H1 (cell line): Measurements from ENCODE around the gene OXER1. TPM values are rescaled to one million over a fixed set of nuclear protein-coding genes. Genes with fewer than 3 reads are reported as not detected.

Experiments
- CTCF ChIA-PET: fragments of 300-600 bp; sonication (Branson Sonifier 250); formaldehyde crosslinking; loops from one replicate; lab custom pipeline; 2021; ENCODE audit not compliant: partially characterized antibody; lab: Charles Lee
- POLR2A ChIA-PET: fragments of 300-600 bp; sonication (Branson Sonifier 250); formaldehyde crosslinking; loops from one replicate; lab custom pipeline; 2021; ENCODE audit warnings: inconsistent platforms; ENCODE audit not compliant: partially characterized antibody; lab: Charles Lee
- DNase-seq, 2 experiments: peaks; one replicate each; pipeline versions ENCODE4 v3.0.0 to v3.0.0-alpha.2; 2010 to 2022; ENCODE audit warnings: low spot score in 2 of 2, low read depth in 1 of 2, mixed read lengths in 1 of 2
- FAIRE-seq: peaks from 2 replicates; lab custom pipeline; 2011; peaks lifted over from hg19 to GRCh38; lab: Jason Lieb, UNC
- H2AFZ ChIP-seq: 2 replicates; pipeline ENCODE4 v1.8.1; 2012; ENCODE audit warnings: low read length, inconsistent platforms
- H2AK5ac ChIP-seq: 2 replicates; pipeline ENCODE4 v1.6.1; 2013; ENCODE audit warnings: low read depth, low read length
- H2BK120ac ChIP-seq: replicated peaks from 2 replicates; pipeline ENCODE3; 2013; ENCODE audit warnings: low read depth, low read length, inconsistent platforms
- H2BK12ac ChIP-seq: 2 replicates; pipeline ENCODE4 v1.6.1; 2013; ENCODE audit warnings: low read depth, low read length
- H2BK15ac ChIP-seq: 2 replicates; pipeline ENCODE4 v1.6.1; 2013; ENCODE audit warnings: low read length
- H2BK20ac ChIP-seq: 2 replicates; pipeline ENCODE4 v1.6.1; 2013; ENCODE audit warnings: low read length
- H2BK5ac ChIP-seq: 2 replicates; pipeline ENCODE4 v1.6.1; 2013; ENCODE audit warnings: low read depth, low read length
- H3K14ac ChIP-seq: 2 replicates; pipeline ENCODE4 v1.6.1; 2013; ENCODE audit warnings: inconsistent platforms; ENCODE audit not compliant: insufficient read length
- H3K18ac ChIP-seq: 2 replicates; pipeline ENCODE4 v1.6.1; 2013; ENCODE audit warnings: low read length; ENCODE audit errors: extremely low read depth
- H3K23ac ChIP-seq: 2 replicates; pipeline ENCODE4 v1.6.1; 2013; ENCODE audit warnings: inconsistent platforms; ENCODE audit not compliant: insufficient read length
- H3K23me2 ChIP-seq: 2 replicates; pipeline ENCODE4 v1.6.1; 2013; ENCODE audit warnings: low read depth, low read length
- H3K27ac ChIP-seq: 2 replicates; pipeline ENCODE4 v1.6.1; 2011; ENCODE audit warnings: low read depth, low read length, inconsistent platforms
- H3K27me3 ChIP-seq, 4 experiments: replicated peaks in 1 of 4; 1 replicate in 1 of 4; 2 replicates in 3 of 4; pipeline versions ENCODE4 v1.6.1 to v1.8.1; 2011 to 2013; ENCODE audit warnings: low read length in 3 of 4, mild to moderate bottlenecking in 3 of 4, inconsistent platforms in 2 of 4, mixed read lengths in 2 of 4, moderate library complexity in 1 of 4; ENCODE audit not compliant: control insufficient read depth in 3 of 4, insufficient read depth in 3 of 4; ENCODE audit errors: extremely low read depth in 1 of 4
- H3K36me3 ChIP-seq, 4 experiments: 2 replicates each; pipeline versions ENCODE4 v1.6.1 to v1.8.1; 2011 to 2013; ENCODE audit warnings: mild to moderate bottlenecking in 4 of 4, low read length in 3 of 4, moderate library complexity in 2 of 4, control low read depth in 1 of 4, inconsistent platforms in 1 of 4; ENCODE audit not compliant: insufficient read depth in 4 of 4, control insufficient read depth in 2 of 4
- H3K4ac ChIP-seq: replicated peaks from 2 replicates; pipeline ENCODE3; 2013; ENCODE audit warnings: low read length, low read depth, mixed read lengths, inconsistent platforms; ENCODE audit not compliant: insufficient read length
- H3K4me1 ChIP-seq, 4 experiments: replicated peaks in 1 of 4; 1 replicate in 1 of 4; 2 replicates in 3 of 4; pipeline versions ENCODE4 v1.6.1 to v1.8.1; 2011 to 2013; ENCODE audit warnings: low read length in 3 of 4, inconsistent platforms in 2 of 4, mixed read lengths in 1 of 4; ENCODE audit not compliant: insufficient read depth in 4 of 4, control insufficient read depth in 3 of 4
- H3K4me2 ChIP-seq, 2 experiments: 2 replicates each; pipeline versions ENCODE4 v1.6.1 to v1.8.1; 2011 to 2013; ENCODE audit warnings: low read depth in 2 of 2, low read length in 2 of 2, control low read depth in 1 of 2, inconsistent platforms in 1 of 2, mild to moderate bottlenecking in 1 of 2; ENCODE audit not compliant: insufficient read depth in 1 of 2
- H3K4me3 ChIP-seq, 4 experiments: fragments of 200-600, 300-600 bp in 1 of 4; sonication (generic), shearing (Covaris generic), sonication (Bioruptor Twin) in 1 of 4; 2 replicates each; pipeline versions ENCODE4 v1.5.1 to v1.8.1; 2011 to 2016; ENCODE audit warnings: low read length in 4 of 4, low read depth in 3 of 4, control low read depth in 2 of 4, inconsistent platforms in 2 of 4, mild to moderate bottlenecking in 2 of 4, mixed read lengths in 1 of 4, moderate library complexity in 1 of 4; ENCODE audit not compliant: insufficient read depth in 2 of 4; ENCODE audit errors: extremely low read depth in 1 of 4
- H3K56ac ChIP-seq: replicated peaks from 2 replicates; pipeline ENCODE3; 2013; ENCODE audit warnings: low read depth, mild to moderate bottlenecking, mixed read lengths, low read length, inconsistent platforms; ENCODE audit not compliant: insufficient read length
- H3K79me1 ChIP-seq: 2 replicates; pipeline ENCODE4 v1.6.1; 2013; ENCODE audit warnings: low read depth, low read length, control low read depth
- H3K79me2 ChIP-seq, 2 experiments: 2 replicates each; pipeline versions ENCODE4 v1.6.1 to v1.8.1; 2012 to 2013; ENCODE audit warnings: low read length in 2 of 2, mild to moderate bottlenecking in 2 of 2, inconsistent platforms in 1 of 2; ENCODE audit not compliant: insufficient read depth in 2 of 2, control insufficient read depth in 1 of 2
- H3K9ac ChIP-seq, 4 experiments: replicated peaks in 1 of 4; 1 replicate in 1 of 4; 2 replicates in 3 of 4; pipeline versions ENCODE4 v1.6.1 to v1.8.1; 2011 to 2013; ENCODE audit warnings: low read depth in 3 of 4, low read length in 3 of 4, control low read depth in 2 of 4, mild to moderate bottlenecking in 2 of 4, moderate library complexity in 2 of 4, inconsistent platforms in 1 of 4; ENCODE audit errors: extremely low read depth in 1 of 4
- H3K9me3 ChIP-seq, 2 experiments: 2 replicates each; pipeline versions ENCODE4 v1.6.1 to v1.8.1; 2012 to 2013; ENCODE audit warnings: mild to moderate bottlenecking in 2 of 2, moderate library complexity in 2 of 2, control low read depth in 1 of 2, inconsistent platforms in 1 of 2, low read depth in 1 of 2, low read length in 1 of 2, mixed read lengths in 1 of 2; ENCODE audit not compliant: insufficient read depth in 2 of 2
- H4K20me1 ChIP-seq, 2 experiments: replicated peaks in 1 of 2; 2 replicates each; pipeline versions ENCODE3 to v1.8.1; 2011 to 2013; ENCODE audit warnings: inconsistent platforms in 2 of 2, low read length in 2 of 2, mild to moderate bottlenecking in 1 of 2; ENCODE audit not compliant: insufficient read depth in 2 of 2, control insufficient read depth in 1 of 2
- H4K5ac ChIP-seq: 2 replicates; pipeline ENCODE4 v1.6.1; 2013; ENCODE audit warnings: low read length, low read depth, mixed read lengths, inconsistent platforms; ENCODE audit not compliant: insufficient read length
- H4K8ac ChIP-seq: 2 replicates; pipeline ENCODE4 v1.8.0; 2013; ENCODE audit warnings: mild to moderate bottlenecking, moderate library complexity, low read length, inconsistent platforms; ENCODE audit not compliant: insufficient read depth; ENCODE audit errors: extremely low read depth
- H4K91ac ChIP-seq: replicated peaks from 2 replicates; pipeline ENCODE3; 2013; ENCODE audit warnings: low read length, mixed read lengths, inconsistent platforms; ENCODE audit not compliant: insufficient read length
- ATF2 ChIP-seq: IDR thresholded peaks from 2 replicates; pipeline ENCODE4 v1.6.1; 2012; ENCODE audit warnings: low read length, inconsistent platforms
- GTF2F1 ChIP-seq: IDR thresholded peaks from 2 replicates; pipeline ENCODE4 v1.6.1; 2012; ENCODE audit warnings: low read depth, low read length, improper control_type of control experiment, borderline replicate concordance
- MAFK ChIP-seq: IDR thresholded peaks from 2 replicates; pipeline ENCODE4 v1.6.1; 2012; ENCODE audit warnings: low read depth, mild to moderate bottlenecking, improper control_type of control experiment, low read length
- NANOG ChIP-seq: IDR thresholded peaks from 2 replicates; pipeline ENCODE4 v1.6.1; 2011; ENCODE audit warnings: low read length, low read depth, mild to moderate bottlenecking, inconsistent platforms; ENCODE audit not compliant: insufficient read depth, poor library complexity, severe bottlenecking
- NRF1 ChIP-seq: IDR thresholded peaks from 2 replicates; pipeline ENCODE4 v1.6.1; 2011; ENCODE audit warnings: mild to moderate bottlenecking, low read depth, low read length, improper control_type of control experiment
- POU5F1 ChIP-seq: IDR thresholded peaks from 2 replicates; pipeline ENCODE4 v1.6.1; 2011; ENCODE audit warnings: low read depth, mild to moderate bottlenecking, low read length, moderate library complexity
- RBBP5 ChIP-seq: IDR thresholded peaks from 2 replicates; pipeline ENCODE4 v1.7.1; 2012; ENCODE audit warnings: low read depth, mild to moderate bottlenecking, inconsistent platforms, low read length, moderate library complexity, borderline replicate concordance
- RFX5 ChIP-seq: IDR thresholded peaks from 2 replicates; pipeline ENCODE4 v1.6.1; 2011; ENCODE audit warnings: low read depth, low read length, improper control_type of control experiment, borderline replicate concordance
- RXRA ChIP-seq: IDR thresholded peaks from 2 replicates; pipeline ENCODE4 v1.6.1; 2011; ENCODE audit warnings: low read depth, mild to moderate bottlenecking, low read length, moderate library complexity; ENCODE audit not compliant: insufficient read depth
- TAF7 ChIP-seq: optimal IDR thresholded peaks from 2 replicates; pipeline ENCODE3; 2011; ENCODE audit warnings: low read depth, mild to moderate bottlenecking, inconsistent platforms, low read length, moderate library complexity, borderline replicate concordance
- WGBS, 2 experiments: shearing (Covaris generic) in 1 of 2; methylation state at CpG; one replicate each; pipeline versions ENCODE4 v1.1.6 to v1.1.7; 2013 to 2015; ENCODE audit warnings: low lambda C conversion rate in 2 of 2, mixed read lengths in 2 of 2, inconsistent platforms in 1 of 2, low coverage in 1 of 2, missing lambda C conversion rate in 1 of 2; ENCODE audit not compliant: insufficient replicate concordance in 2 of 2, insufficient coverage in 1 of 2, insufficient read length in 1 of 2; ENCODE audit errors: extremely low coverage in 1 of 2, missing lambda C conversion rate in 1 of 2; 5-methylcytosine and 5-hydroxymethylcytosine counted together
- polyA plus RNA-seq, 7 experiments: library from polyadenylated mRNA; depleted of rRNA in 3 of 7; stranded (reverse) in 5 of 7; unstranded in 2 of 7; fragments of >200 nt in 5 of 7; fragments of 200-250 nt in 2 of 7; gene quantifications; 1 replicate in 5 of 7; 2 replicates in 1 of 7; 4 replicates in 1 of 7; pipeline versions ENCODE4 v1.2.1 to v1.2.3, GENCODE V29; 2011 to 2013; ENCODE audit warnings: missing spikeins in 2 of 7, mixed read lengths in 2 of 7
- total RNA-seq: library from RNA; stranded (reverse); fragmentation: NEBNext Ultra II Directional; extraction: Animal tissue kit (Norgen Biotek cat#: 25700); gene quantifications from 2 replicates; pipeline ENCODE4 v1.2.1, GENCODE V29; 2021
- TF ChIP-seq, protein P1 (sequence below): IDR thresholded peaks from 2 replicates; pipeline ENCODE4 v1.6.1; 2012; ENCODE audit warnings: inconsistent platforms

OXER1 gene
- total and polyA plus RNA-seq, 2 of the 8 experiments (the other 6 are each of a cell fraction or from before 2014, with no cell fraction given): 1.2 to 2.9 TPM

DNA sequence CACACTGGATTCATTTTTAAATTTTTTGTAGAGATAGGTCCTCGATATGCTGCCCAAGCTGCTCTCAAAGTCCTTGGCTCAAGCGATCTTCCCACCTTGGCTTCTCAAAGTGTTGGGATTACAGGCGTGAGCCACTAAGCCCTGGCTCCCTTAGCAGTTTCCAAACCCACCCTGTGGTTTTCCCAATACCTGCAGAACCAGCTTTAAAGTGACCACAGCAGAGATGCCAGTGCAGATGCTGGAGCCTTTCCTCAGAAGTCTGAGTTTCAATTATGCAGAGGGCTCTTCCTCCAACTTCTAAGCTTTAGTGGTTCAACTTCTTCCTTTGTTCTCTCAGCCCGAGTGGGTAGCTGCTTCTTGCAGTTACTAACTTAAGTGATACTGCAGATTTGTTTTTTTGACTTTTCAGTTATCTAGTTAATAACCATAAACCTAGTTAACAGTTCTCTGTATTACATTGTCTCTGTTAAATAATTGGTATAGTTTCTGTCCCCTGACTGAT lies 36.6 kb upstream of the OXER1 start:
- Histone ChIP-seq H2BK12ac (no peak overlapping the region), H4K20me1 (no peaks in the 10 kb centered on the region), H3K36me3 (no peaks in the 10 kb centered on the region), H2AFZ (no peak overlapping the region), H3K18ac (no peak overlapping the region), H3K56ac (no peak overlapping the region), H3K14ac (no peak overlapping the region), H2BK120ac (no peak overlapping the region), H3K4me2 (no peak overlapping the region), H3K9me3 (no peaks in the 10 kb centered on the region), H4K5ac (no peak overlapping the region), H3K4me1 (no peaks in the 10 kb centered on the region), H4K91ac (no peak overlapping the region), H3K27me3 (no peaks in the 10 kb centered on the region), H2BK20ac (no peak overlapping the region), H3K79me1 (no peaks in the 10 kb centered on the region), H3K23ac (no peak overlapping the region), H3K9ac (no peak overlapping the region), H4K8ac (no peak overlapping the region), H3K79me2 (no peaks in the 10 kb centered on the region), H3K4ac (no peak overlapping the region), H2BK15ac (no peak overlapping the region), H3K4me3 (no peak overlapping the region), H2AK5ac (no peak overlapping the region), H3K27ac (no peak overlapping the region), H2BK5ac (no peak overlapping the region), H3K23me2 (no peaks in the 10 kb centered on the region)
- DNase-seq: no peak
- FAIRE-seq: no peak
- 81% methylated on average over 4 of the region's 4 CpGs; no CpG with 5 or more reads in 1 of the 2 experiments for WGBS, 2 experiments
- CTCF ChIA-PET: interaction anchor here (0.6 to 1.9 kb wide), 8 partner anchors 9 to 448 kb away, joined by 3 to 16 read pairs (median 4); no protein-coding TSS in a partner anchor
- POLR2A ChIA-PET: interaction anchor here (1.2 to 3.3 kb wide), 2 partner anchors 8 to 10 kb away, joined by 5 to 21 read pairs; partner anchors contain the start of gene HAAO
- TF ChIP-seq RFX5 (no peak), TAF7 (no peak), RXRA (no peak), MAFK (no peak), RBBP5 (no peak), POU5F1 (no peak), GTF2F1 (no peak), NANOG (no peak), ATF2 (no peak), NRF1 (no peak)
- TF ChIP-seq, protein P1, sequence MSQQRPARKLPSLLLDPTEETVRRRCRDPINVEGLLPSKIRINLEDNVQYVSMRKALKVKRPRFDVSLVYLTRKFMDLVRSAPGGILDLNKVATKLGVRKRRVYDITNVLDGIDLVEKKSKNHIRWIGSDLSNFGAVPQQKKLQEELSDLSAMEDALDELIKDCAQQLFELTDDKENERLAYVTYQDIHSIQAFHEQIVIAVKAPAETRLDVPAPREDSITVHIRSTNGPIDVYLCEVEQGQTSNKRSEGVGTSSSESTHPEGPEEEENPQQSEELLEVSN: no peak
